B cell (primary cell): ENCODE results near the gene PRTG. TPM values are rescaled to one million over a fixed set of nuclear protein-coding genes. Genes with fewer than 3 reads are reported as not detected.
A peak's percentile ranks its signal among the peaks of the same experiment; 100 is the strongest.

Source experiments
- ATAC-seq: fragments of 200-7000 bp; cut with Tn5 transposase; one replicate; pipeline ENCODE4 v1.10.0; 2021; ENCODE audit warnings: low read depth, mild to moderate bottlenecking, moderate number of reproducible peaks, moderate library complexity
- CTCF ChIA-PET: fragments of 350-600 bp; sonication (Branson Sonifier 250); formaldehyde crosslinking; loops from one replicate; lab custom pipeline; 2021; ENCODE audit warnings: antibody characterized with exemption, inconsistent platforms; lab: Charles Lee
- POLR2A ChIA-PET: fragments of 350-600 bp; sonication (Branson Sonifier 250); formaldehyde crosslinking; loops from one replicate; lab custom pipeline; 2021; ENCODE audit warnings: antibody characterized with exemption; lab: Charles Lee
- DNase-seq: peaks from one replicate; pipeline ENCODE4 v3.0.0; 2013
- H2AFZ ChIP-seq: 2 replicates; pipeline ENCODE4 v1.6.1; 2012; ENCODE audit warnings: mild to moderate bottlenecking, low read depth, low read length; ENCODE audit not compliant: insufficient read depth, poor library complexity, severe bottlenecking
- H3K27ac ChIP-seq, 2 donors: 1 replicate in 1 of 2; 2 replicates in 1 of 2; pipeline ENCODE4 v1.5.1; 2012 to 2013; ENCODE audit warnings: low read length in 2 of 2, mild to moderate bottlenecking in 2 of 2, moderate library complexity in 1 of 2
- H3K27me3 ChIP-seq, 4 experiments: fragments of 200-600 bp in 1 of 4; sonication (generic) in 1 of 4; replicated peaks in 1 of 4; 1 replicate in 2 of 4; 2 replicates in 2 of 4; pipeline versions ENCODE4 v1.6.1 to v1.7.0; 2013 to 2016; ENCODE audit warnings: low read length in 3 of 4, mild to moderate bottlenecking in 2 of 4, mixed read lengths in 1 of 4, moderate library complexity in 1 of 4; ENCODE audit not compliant: insufficient read depth in 4 of 4, control insufficient read depth in 3 of 4; ENCODE audit errors: control extremely low read depth in 1 of 4
- H3K36me3 ChIP-seq, 2 experiments: replicated peaks in 1 of 2; 1 replicate in 1 of 2; 2 replicates in 1 of 2; pipeline versions ENCODE4 v1.6.1 to v1.7.1; 2013; ENCODE audit warnings: low read length in 1 of 2; ENCODE audit not compliant: insufficient read depth in 2 of 2, control insufficient read depth in 1 of 2; ENCODE audit errors: control extremely low read depth in 1 of 2, extremely low read depth in 1 of 2
- H3K4me1 ChIP-seq, 2 donors: fragments of 200-600 bp in 1 of 2; sonication (generic) in 1 of 2; 1 replicate in 1 of 2; 2 replicates in 1 of 2; pipeline versions ENCODE4 v1.5.1 to v1.6.1; 2013 to 2017; ENCODE audit warnings: low read length in 2 of 2; ENCODE audit not compliant: control insufficient read depth in 2 of 2, insufficient read depth in 2 of 2
- H3K4me2 ChIP-seq: replicated peaks from 2 replicates; pipeline ENCODE3; 2012; ENCODE audit warnings: mild to moderate bottlenecking, low read depth, low read length; ENCODE audit not compliant: poor library complexity, severe bottlenecking
- H3K4me3 ChIP-seq, 5 experiments: fragments of 200-600 bp in 1 of 5; sonication (generic) in 1 of 5; 1 replicate in 3 of 5; 2 replicates in 2 of 5; pipeline versions ENCODE4 v1.5.1 to v1.7.0; 2011 to 2016; ENCODE audit warnings: low read length in 4 of 5, mild to moderate bottlenecking in 4 of 5, low read depth in 2 of 5, control low read depth in 1 of 5, moderate library complexity in 1 of 5; ENCODE audit not compliant: insufficient read depth in 1 of 5; ENCODE audit errors: control extremely low read depth in 1 of 5, extremely low read depth in 1 of 5
- H3K79me2 ChIP-seq: fragments of 200-600 bp; sonication (generic); one replicate; pipeline ENCODE4 v1.6.0; 2016; ENCODE audit warnings: low read length; ENCODE audit not compliant: control insufficient read depth, insufficient read depth
- H3K9ac ChIP-seq: fragments of 200-600 bp; sonication (generic); 2 replicates; pipeline ENCODE4 v1.6.1; 2017; ENCODE audit warnings: mild to moderate bottlenecking, low read length, moderate library complexity
- H3K9me3 ChIP-seq, 3 donors: one replicate each; pipeline versions ENCODE4 v1.6.1 to v1.7.1; 2013; ENCODE audit warnings: low read length in 2 of 3; ENCODE audit not compliant: control insufficient read depth in 2 of 3, insufficient read depth in 1 of 3; ENCODE audit errors: control extremely low read depth in 1 of 3
- H4K20me1 ChIP-seq: 2 replicates; pipeline ENCODE4 v1.6.0; 2012; ENCODE audit warnings: mild to moderate bottlenecking, low read length; ENCODE audit not compliant: insufficient read depth, control insufficient read depth, poor library complexity, severe bottlenecking
- H3K27ac Mint-ChIP-seq: one replicate; pipeline ENCODE4 v1.8.0; 2021; ENCODE audit warnings: mixed read lengths
- H3K27me3 Mint-ChIP-seq: one replicate; pipeline ENCODE4 v1.8.0; 2021; ENCODE audit warnings: mixed read lengths
- H3K4me1 Mint-ChIP-seq: one replicate; pipeline ENCODE4 v1.8.0; 2021; ENCODE audit warnings: mixed read lengths
- H3K4me3 Mint-ChIP-seq: one replicate; pipeline ENCODE4 v1.8.0; 2021; ENCODE audit warnings: mixed read lengths
- H3K9me3 Mint-ChIP-seq: one replicate; pipeline ENCODE4 v1.8.0; 2022; ENCODE audit warnings: mixed read lengths; ENCODE audit not compliant: insufficient read depth
- EZH2 ChIP-seq: IDR thresholded peaks from 2 replicates; pipeline ENCODE4 v1.6.1; 2012; ENCODE audit warnings: borderline replicate concordance, low read depth, mild to moderate bottlenecking, moderate library complexity, low read length; ENCODE audit not compliant: insufficient read depth, poor library complexity, severe bottlenecking
- WGBS: methylation state at CpG from one replicate; pipeline ENCODE4 v1.1.5; 2013; ENCODE audit warnings: missing lambda C conversion rate; ENCODE audit not compliant: insufficient coverage; 5-methylcytosine and 5-hydroxymethylcytosine counted together
- intact Hi-C: fragments of 100-400 bp; cut with micrococcal nuclease; formaldehyde crosslinking; loops from one replicate; pipeline ENCODE4 v1.10.0; 2022
- polyA plus RNA-seq: library from polyadenylated mRNA; depleted of rRNA; stranded (reverse); fragments of >200 nt; gene quantifications from 2 replicates; pipeline ENCODE4 v1.2.3, GENCODE V29; 2012
- total RNA-seq, 2 donors: library from RNA; stranded (reverse); fragments of 120-200 nt in 1 of 2; gene quantifications; 1 replicate in 1 of 2; 2 replicates in 1 of 2; pipeline versions ENCODE4 v1.2.3 to v1.2.4, GENCODE V29; 2013 to 2022
- TF ChIP-seq, protein P1 (sequence below): fragments of 200-600 bp; IDR thresholded peaks from one replicate; pipeline ENCODE4 v1.8.0; 2022; ENCODE audit warnings: antibody characterized with exemption, mild to moderate bottlenecking

The PRTG gene
- total and polyA plus RNA-seq, 2 donors (not counting 1 experiment from before 2014, with no cell fraction given): not detected

DNA sequence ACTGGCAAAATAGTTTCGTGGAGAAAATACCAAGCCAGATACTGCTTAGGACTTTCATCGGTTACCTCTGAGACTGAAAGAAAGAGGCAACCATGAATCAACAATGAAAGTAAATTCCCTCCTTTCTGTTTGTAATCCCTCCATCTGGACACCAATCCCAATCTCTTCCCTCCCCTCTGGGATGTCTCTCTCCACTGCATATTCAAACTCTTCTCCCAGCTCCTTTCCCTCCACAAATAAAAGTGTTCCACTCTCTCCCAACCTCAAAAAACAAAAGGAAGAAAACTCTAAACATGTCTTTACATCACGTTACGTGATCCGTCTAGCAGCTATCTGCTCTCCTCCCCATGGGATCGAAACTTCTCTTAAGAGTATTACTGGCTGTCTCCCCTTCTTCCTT is 55.2 kb downstream of the PRTG start:
- Mint-ChIP-seq H3K4me3 (no peak overlapping the region), H3K9me3 (no peaks in the 10 kb centered on the region), H3K4me1 (peaks cover 16% of the 10 kb centered on the region), H3K27me3 (no peaks in the 10 kb centered on the region), H3K27ac (no peak overlapping the region)
- Histone ChIP-seq H3K27ac (no peak overlapping the region), H3K9me3 (no peaks in the 10 kb centered on the region), H3K4me1 (no peaks in the 10 kb centered on the region), H3K79me2 (no peaks in the 10 kb centered on the region), H3K27me3 (no peaks in the 10 kb centered on the region), H3K9ac (no peak overlapping the region), H3K4me3 (no peak overlapping the region), H3K4me2 (no peak overlapping the region), H4K20me1 (no peaks in the 10 kb centered on the region), H3K36me3 (no peaks in the 10 kb centered on the region), H2AFZ (no peak overlapping the region)
- ChIA-PET CTCF (no interaction called here), POLR2A (no interaction called here)
- ATAC-seq (no peak), DNase-seq (no peak)
- 93% methylated on average over 6 of the region's 6 CpGs for WGBS
- TF ChIP-seq, protein P1, sequence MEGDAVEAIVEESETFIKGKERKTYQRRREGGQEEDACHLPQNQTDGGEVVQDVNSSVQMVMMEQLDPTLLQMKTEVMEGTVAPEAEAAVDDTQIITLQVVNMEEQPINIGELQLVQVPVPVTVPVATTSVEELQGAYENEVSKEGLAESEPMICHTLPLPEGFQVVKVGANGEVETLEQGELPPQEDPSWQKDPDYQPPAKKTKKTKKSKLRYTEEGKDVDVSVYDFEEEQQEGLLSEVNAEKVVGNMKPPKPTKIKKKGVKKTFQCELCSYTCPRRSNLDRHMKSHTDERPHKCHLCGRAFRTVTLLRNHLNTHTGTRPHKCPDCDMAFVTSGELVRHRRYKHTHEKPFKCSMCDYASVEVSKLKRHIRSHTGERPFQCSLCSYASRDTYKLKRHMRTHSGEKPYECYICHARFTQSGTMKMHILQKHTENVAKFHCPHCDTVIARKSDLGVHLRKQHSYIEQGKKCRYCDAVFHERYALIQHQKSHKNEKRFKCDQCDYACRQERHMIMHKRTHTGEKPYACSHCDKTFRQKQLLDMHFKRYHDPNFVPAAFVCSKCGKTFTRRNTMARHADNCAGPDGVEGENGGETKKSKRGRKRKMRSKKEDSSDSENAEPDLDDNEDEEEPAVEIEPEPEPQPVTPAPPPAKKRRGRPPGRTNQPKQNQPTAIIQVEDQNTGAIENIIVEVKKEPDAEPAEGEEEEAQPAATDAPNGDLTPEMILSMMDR: no peak
- TF ChIP-seq EZH2: no peak
- intact Hi-C loops: no loop called here

DNA sequence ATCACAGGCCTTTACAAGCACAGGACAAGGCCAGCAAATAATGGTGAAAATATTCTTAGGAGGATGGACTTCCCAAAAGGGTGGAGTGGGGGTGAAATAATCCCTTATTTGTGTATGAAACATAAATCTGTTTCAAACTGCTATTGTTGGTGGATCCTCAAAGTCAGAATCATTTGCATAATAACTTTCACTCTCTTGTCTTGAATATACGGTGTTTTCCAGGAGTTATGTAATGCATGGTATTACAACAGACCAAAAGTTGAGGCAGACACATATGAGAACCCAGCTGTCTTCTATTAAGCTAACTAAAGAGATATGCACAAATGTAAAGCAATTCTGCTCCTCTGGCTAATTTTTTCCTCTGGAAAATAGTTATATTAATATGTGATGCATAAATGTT is 57.7 kb downstream of the PRTG start:
- intact Hi-C loops: no loop called here
- H2AFZ ChIP-seq: no peak overlapping the region
- no peaks in the 10 kb centered on the region for H3K79me2 ChIP-seq
- H3K27ac ChIP-seq: no peak overlapping the region
- POLR2A ChIA-PET: no interaction called here
- H3K27me3 ChIP-seq: no peaks in the 10 kb centered on the region
- H3K4me1 Mint-ChIP-seq: peaks cover 16% of the 10 kb centered on the region
- ATAC-seq (no peak), DNase-seq (peak; percentile 26)
- H3K4me3 Mint-ChIP-seq: no peak overlapping the region
- H3K27me3 Mint-ChIP-seq: no peaks in the 10 kb centered on the region
- no peak overlapping the region for H3K4me2 ChIP-seq
- CTCF ChIA-PET: no interaction called here
- no peaks in the 10 kb centered on the region for H3K4me1 ChIP-seq
- H3K4me3 ChIP-seq: no peak overlapping the region
- H3K9me3 ChIP-seq: no peaks in the 10 kb centered on the region
- no peak overlapping the region for H3K9ac ChIP-seq
- no peak overlapping the region for H3K27ac Mint-ChIP-seq
- H3K9me3 Mint-ChIP-seq: no peaks in the 10 kb centered on the region
- no CpG with 5 or more reads among the region's 1 CpG for WGBS
- no peaks in the 10 kb centered on the region for H3K36me3 ChIP-seq
- no peaks in the 10 kb centered on the region for H4K20me1 ChIP-seq
- TF ChIP-seq, protein P1: no peak
- TF ChIP-seq EZH2: no peak
